ENCODE measurements around the gene AMPH. TPM values are rescaled to one million over a fixed set of nuclear protein-coding genes. Genes with fewer than 3 reads are reported as not detected.

The AMPH gene
- total RNA-seq: 10 to 100 TPM in 3 of 4 donors, 1 to 10 TPM in 1; 2.8 to 41.2 (median 16.7) TPM

GRCh38 chr7:38630720-38631673, at the start of gene AMPH:
AMPH (minus strand) TSS chr7:38631373; CDS start chr7:38631351, 22 bp downstream.
- no peak for DNase-seq (ENCODE audit: low spot score)
- no peak for ATAC-seq (ENCODE audit: low FRiP score)
- TF ChIP-seq CTCF (IDR thresholded peaks at IDR 0.05): no peak

GRCh38 chr7:38679419-38679818, 48.2 kb upstream of the AMPH start:
- TF ChIP-seq CTCF (IDR thresholded peaks at IDR 0.05): no peak
- ATAC-seq (ENCODE audit: low FRiP score) (no peak), DNase-seq (ENCODE audit: low spot score) (no peak)

GRCh38 chr7:38678698-38679054, 47.5 kb upstream of the AMPH start:
- DNase-seq (ENCODE audit: low spot score) (no peak), ATAC-seq (ENCODE audit: low FRiP score) (no peak)
- TF ChIP-seq CTCF (IDR thresholded peaks at IDR 0.05): no peak

- ATAC-seq (ENCODE audit: low FRiP score) (no peak), DNase-seq (ENCODE audit: low spot score) (no peak)
- TF ChIP-seq CTCF (IDR thresholded peaks at IDR 0.05): no peak
Measured at GRCh38 chr7:38677981-38678697, 47.0 kb upstream of the AMPH start.

- TF ChIP-seq CTCF (IDR thresholded peaks at IDR 0.05): no peak
Measured at GRCh38 chr7:38675494-38676106, 44.4 kb upstream of the AMPH start.

GRCh38 chr7:38674513-38674912, 43.3 kb upstream of the AMPH start:
- ATAC-seq (ENCODE audit: low FRiP score): no peak
- DNase-seq (ENCODE audit: low spot score): no peak

More at GRCh38 chr7:38675494-38676106, 44.4 kb upstream of the AMPH start:
- DNase-seq (ENCODE audit: low spot score) (no peak), ATAC-seq (ENCODE audit: low FRiP score) (no peak)

More at GRCh38 chr7:38674513-38674912, 43.3 kb upstream of the AMPH start:
- TF ChIP-seq CTCF (IDR thresholded peaks at IDR 0.05): no peak

Measured in omental fat pad (tissue), 4 donors.